CD1c-positive myeloid dendritic cell (primary cell): ENCODE measurements around the gene ELOA.
"Not testable (repeated sequence)": the region's sequence is repeated elsewhere in the genome, so short reads cannot be mapped to it uniquely, and the experiment has no call there.

Source experiments
- DNase-seq: peaks from one replicate; pipeline ENCODE4 v3.0.0-alpha.2; 2016; ENCODE audit errors: extremely low spot score

The ELOA gene

DNA sequence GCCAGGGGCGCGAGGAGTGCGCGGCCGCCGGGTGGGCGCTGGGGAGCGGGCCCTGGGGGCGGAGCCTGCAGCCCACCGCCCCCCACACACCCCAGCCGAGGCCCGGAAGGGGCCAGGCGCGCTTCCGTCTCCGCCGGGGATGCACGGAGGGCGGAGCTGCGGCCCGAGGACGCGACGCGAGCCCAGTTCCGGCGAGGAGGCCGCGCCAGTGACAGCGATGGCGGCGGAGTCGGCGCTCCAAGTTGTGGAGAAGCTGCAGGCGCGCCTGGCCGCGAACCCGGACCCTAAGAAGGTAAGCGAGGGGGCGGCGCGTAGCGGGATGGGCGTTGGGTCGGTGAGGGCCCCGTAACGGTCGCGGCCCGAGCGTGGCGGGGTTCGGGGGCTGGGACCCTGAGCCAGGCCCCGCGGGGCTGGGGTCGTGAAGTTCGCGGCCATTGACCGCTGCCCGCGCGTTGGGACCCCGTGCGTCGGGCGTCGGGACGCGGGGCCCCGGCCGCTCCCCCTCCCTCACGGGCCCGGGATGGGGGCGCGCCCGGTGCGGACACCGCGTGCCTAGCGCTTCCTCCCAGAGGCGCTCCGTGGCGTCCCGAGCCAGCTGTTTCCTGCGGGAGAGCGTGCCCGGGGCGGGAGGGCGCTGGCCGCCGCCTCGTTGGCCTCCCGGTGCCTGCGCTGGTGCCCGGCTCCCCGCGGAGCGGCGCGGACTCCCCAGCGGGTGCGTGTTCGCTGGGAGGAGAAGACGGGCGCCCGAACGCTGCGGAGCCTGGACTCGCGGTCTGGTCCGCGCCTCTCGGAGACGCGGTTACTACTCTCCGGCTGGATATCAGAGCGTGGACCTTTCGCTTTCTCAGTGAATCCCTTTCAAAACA, at the start of gene ELOA:
ELOA (plus strand) TSS at position 185 of the 866 bp plus-strand sequence; CDS start at position 218, 33 bp downstream.
- peak; percentile 81 for DNase-seq

DNA sequence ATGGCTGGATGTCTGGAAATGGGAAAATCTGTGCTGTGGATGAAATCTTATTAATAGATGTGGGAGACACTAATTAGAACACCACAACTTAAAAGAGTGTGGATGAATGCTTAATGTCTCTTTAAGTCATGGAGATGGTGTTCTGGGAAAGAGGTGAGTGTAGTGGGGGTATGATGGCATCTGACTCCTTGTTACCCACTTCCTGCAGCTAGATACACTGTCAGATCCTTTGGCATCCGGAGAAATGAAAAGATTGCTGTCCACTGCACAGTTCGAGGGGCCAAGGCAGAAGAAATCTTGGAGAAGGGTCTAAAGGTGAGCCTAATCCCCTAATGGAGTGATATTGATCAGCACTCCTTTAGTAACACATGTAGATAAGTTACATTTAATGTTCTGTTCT, 49.7 kb upstream of the ELOA start:
- DNase-seq, result no peak

- no peak for DNase-seq
Measured at GRCh38 chr1:23694371-23694770, 48.9 kb upstream of the ELOA start.

- no peak for DNase-seq
Measured at GRCh38 chr1:23695667-23696066, 47.6 kb upstream of the ELOA start.

DNA sequence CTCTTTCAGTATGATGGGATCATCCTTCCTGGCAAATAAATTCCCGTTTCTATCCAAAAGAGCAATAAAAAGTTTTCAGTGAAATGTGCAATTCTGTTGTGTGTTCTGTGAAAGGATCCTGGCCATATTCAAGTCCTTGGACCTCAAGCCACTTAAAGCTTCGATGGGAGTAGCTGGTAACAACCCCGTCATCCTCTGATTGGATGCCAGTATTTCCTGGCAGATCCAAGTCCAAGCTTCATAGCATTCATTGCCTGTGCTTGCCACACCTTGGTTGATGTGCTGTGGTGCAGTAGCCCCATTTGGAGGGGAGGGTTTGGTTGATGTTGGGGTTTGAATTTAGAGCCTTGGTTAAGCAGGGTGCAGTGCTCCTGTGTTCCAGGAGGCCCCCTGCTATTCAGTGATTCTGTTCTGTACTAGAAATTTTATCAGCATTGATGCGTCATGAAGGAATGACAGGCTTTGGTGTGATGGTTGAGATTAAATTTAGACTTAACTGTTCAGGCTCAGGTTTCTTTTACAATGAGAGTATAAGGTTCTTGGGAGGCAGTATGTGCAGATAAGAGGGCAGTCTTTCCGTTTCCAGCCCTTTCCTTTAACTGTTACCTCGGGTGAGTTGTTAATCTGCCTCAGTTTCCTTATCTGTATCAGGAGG, 46.8 kb upstream of the ELOA start:
- no peak for DNase-seq

DNA sequence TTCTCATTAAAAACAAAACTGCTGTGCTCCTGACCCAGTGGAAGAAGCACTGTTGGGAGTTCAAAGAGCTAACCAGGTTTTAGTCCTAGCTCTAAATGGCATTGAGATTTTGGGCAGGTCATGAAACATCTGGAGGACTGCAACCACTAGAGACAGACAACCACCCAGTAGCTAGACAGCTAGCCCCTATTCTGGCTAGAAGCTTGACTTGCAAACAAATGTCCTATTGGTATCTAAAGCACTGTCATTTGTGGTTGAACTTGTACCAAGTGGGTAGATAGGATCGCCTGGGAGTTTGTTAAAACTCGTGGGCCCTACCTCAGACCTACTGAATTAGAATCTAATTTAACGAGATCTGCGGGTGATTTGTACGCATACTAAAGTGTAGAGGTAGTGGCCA, 44.8 kb upstream of the ELOA start:
- DNase-seq, result no peak

- DNase-seq, result no peak
Measured at GRCh38 chr1:23699280-23700179, 43.7 kb upstream of the ELOA start.

DNA sequence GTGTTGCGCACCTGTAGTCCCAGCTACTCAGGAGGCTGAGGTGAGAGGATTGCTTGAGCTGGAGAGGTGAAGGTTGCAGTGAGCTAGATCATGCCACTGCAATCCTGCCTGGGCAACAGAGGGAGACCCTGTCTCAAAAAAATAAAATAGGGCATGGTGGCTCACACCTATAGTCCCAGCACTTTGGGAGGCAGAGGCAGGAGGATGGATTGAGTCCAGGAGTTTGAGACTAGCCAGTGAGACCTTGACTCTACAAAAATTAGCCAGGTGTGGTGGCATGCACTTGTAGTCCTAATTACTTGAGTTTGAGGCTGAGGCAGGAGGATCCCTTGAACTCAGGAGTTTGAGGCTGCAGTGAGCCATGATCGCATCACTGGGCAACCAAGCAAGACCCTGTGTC, 42.0 kb upstream of the ELOA start:
- DNase-seq, result no peak

GRCh38 chr1:23701996-23702395, 41.3 kb upstream of the ELOA start:
- no peak for DNase-seq

- no peak for DNase-seq
Measured at GRCh38 chr1:23704834-23705495, 38.3 kb upstream of the ELOA start.

- no peak for DNase-seq
Measured at GRCh38 chr1:23709229-23709628, 34.0 kb upstream of the ELOA start.

- DNase-seq, result no peak
Measured at GRCh38 chr1:23718482-23718881, 24.8 kb upstream of the ELOA start.

DNA sequence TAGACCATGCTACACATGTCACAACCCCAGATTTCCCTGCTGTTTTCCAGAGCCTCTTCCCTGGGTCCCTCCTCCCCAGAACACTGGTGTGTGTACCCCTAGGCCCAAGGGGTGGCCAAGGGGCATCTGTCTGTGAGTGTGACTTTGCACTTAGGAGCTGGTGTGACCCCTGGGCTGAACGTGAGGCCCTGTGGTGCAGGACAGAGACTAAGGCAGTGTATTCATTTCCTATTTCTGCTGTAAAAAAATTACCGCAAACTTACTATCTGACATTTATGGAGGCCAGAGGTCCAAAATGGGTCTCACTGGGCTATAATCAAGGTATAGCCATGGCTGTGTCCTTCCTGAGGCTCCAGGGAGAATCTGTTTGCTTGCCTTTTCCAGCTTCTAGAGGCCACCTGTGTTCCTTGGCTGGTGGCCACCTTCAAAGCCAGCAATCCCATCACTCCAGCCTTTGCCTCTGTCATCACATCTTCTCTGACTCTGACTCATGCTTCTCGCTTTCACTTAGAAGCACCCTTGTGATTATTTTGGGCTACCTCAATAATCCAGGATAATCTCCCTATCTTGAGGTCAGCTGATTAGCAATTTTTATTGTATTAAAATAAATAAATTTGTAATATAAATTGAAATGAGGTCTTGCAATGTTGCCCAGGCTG, 24.0 kb upstream of the ELOA start:
- DNase-seq, result no peak

DNA sequence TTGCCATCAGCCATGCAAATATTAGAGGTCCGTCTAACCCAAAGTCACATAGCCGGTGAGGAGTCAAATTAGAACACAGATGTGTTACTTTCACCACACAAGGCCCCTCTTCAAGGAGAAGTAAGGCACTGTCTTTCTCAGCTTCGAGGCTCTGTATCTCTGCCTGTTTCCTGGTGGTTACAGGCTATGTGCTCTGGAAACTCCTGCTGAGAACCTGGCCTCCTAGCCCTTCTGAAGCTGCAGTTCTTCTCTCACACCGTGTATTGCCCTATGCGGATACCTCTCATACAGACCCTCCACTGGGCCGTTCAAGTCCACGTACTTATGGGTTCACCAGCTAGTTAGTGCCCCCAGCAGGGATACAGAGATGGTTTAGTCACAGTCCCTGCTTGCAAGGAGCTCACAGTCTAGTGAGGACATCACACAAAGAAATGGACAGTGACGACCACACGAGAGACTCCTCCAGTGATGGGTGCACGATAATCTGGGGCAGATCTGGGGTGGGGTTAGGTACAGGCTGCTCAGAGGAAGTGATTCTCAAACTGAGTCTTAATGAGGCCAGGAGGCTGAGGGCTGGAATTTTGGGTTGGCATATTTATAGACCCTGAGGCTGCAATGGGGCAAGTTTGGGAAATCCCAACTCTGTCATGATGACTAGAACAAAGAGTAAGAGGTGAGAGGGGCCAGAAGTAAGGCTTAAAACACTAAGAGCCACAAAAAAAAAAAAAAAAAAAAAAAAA, 22.8 kb upstream of the ELOA start:
- no peak for DNase-seq

DNA sequence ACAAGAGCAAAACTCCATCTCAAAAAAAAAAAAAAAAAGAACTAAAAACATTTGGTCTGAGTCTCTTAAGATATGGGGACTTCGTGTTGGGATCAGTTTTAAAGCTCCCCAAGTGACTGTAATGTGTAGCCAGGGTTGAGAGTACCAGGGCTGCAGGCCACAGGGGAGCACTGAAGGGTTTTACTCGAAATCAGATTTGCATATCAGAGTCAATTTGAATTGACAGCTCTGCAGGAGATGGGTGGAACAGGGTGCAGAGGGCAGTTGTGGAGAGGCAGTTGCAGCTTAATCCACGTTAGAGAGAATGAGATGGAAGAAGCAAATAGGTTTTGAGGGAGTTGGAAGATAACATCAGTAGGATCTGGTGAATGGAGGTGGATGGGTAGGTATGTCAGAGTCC, 20.6 kb upstream of the ELOA start:
- no peak for DNase-seq

DNA sequence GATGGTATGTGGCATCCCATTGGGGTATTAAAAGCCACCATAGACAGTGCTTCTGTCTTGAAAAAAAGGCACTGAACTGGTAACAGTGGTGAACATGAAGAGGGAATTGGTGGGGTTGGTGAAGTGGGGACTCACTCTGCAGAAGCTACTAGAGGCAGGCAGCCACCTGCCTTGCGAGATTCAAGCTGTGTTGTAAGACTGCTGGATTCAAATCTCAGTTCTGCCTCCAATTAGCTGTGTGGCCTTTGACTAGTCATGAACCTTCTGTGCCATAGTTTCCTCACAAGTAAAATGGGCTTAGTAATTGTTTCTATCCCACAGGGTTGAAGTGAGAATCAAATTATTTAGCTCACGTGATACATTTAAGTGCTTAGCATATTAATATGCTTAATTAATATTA, 16.6 kb upstream of the ELOA start:
- DNase-seq, result peak; percentile 40

DNA sequence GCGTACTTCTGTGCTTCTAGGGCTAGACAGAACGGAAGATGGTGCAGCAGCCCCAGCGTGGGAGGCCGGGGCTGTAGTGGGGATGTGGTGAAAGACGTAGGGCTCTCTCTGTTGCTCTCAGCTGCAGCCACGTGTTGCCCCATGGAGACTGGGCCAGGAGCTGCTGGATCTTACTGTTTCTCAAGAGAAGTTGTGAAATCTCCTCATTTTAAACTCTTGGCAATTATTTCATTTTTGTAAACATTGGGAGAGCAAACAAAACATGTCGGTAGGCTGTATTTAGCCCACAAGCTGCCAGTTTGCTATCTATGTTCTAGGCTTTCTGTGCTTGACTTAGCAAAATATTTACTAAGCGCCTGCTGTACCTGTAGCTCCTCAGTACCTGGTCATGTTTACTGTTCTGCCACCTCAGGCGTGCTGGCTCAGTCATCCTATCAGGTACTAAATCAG, 15.9 kb upstream of the ELOA start:
- peak; percentile 90 for DNase-seq

GRCh38 chr1:23732363-23733224, 10.7 kb upstream of the ELOA start:
- DNase-seq, result peak; percentile 33

GRCh38 chr1:23733281-23733680, 10.0 kb upstream of the ELOA start:
- DNase-seq, result not testable (repeated sequence)
